Measurements from ENCODE around the gene ERVV-1.
"Not testable (repeated sequence)": the region's sequence is repeated elsewhere in the genome, so short reads cannot be mapped to it uniquely, and the experiment has no call there.

ERVV-1 gene

GRCh38 chr19:53015159-53015558, 1.4 kb downstream of the ERVV-1 start:
- in situ Hi-C loops (cut with MboI; ENCODE audit: low sequenced_read_pairs, unreplicated experiment), result no loop called here
- DNase-seq (ENCODE audit: low spot score), result no peak
- no peak for TF ChIP-seq CTCF (IDR thresholded peaks at IDR 0.05; ENCODE audit: borderline replicate concordance, control extremely low read depth, extremely low read depth, insufficient read depth, missing control alignments)

- no peak for DNase-seq (ENCODE audit: low spot score)
- no peak for TF ChIP-seq CTCF (IDR thresholded peaks at IDR 0.05; ENCODE audit: borderline replicate concordance, control extremely low read depth, extremely low read depth, insufficient read depth, missing control alignments)
- in situ Hi-C loops (cut with MboI; ENCODE audit: low sequenced_read_pairs, unreplicated experiment), result no loop called here
Measured at GRCh38 chr19:53015730-53016129, 2.0 kb downstream of the ERVV-1 start.

GRCh38 chr19:53019684-53020083, 6.0 kb downstream of the ERVV-1 start:
- no peak for TF ChIP-seq CTCF (IDR thresholded peaks at IDR 0.05; ENCODE audit: borderline replicate concordance, control extremely low read depth, extremely low read depth, insufficient read depth, missing control alignments)
- in situ Hi-C loops (cut with MboI; ENCODE audit: low sequenced_read_pairs, unreplicated experiment), result no loop called here
- DNase-seq (ENCODE audit: low spot score), result no peak

GRCh38 chr19:53028306-53028705, 14.6 kb downstream of the ERVV-1 start:
- in situ Hi-C loops (cut with MboI; ENCODE audit: low sequenced_read_pairs, unreplicated experiment); DNase-seq (ENCODE audit: low spot score): not testable (repeated sequence)

GRCh38 chr19:53034054-53034453, 20.3 kb downstream of the ERVV-1 start:
- DNase-seq (ENCODE audit: low spot score), result no peak
- in situ Hi-C loops (cut with MboI; ENCODE audit: low sequenced_read_pairs, unreplicated experiment), result no loop called here
- TF ChIP-seq CTCF (IDR thresholded peaks at IDR 0.05; ENCODE audit: borderline replicate concordance, control extremely low read depth, extremely low read depth, insufficient read depth, missing control alignments), result no peak

GRCh38 chr19:53034948-53035675, 21.4 kb downstream of the ERVV-1 start:
- TF ChIP-seq CTCF (IDR thresholded peaks at IDR 0.05; ENCODE audit: borderline replicate concordance, control extremely low read depth, extremely low read depth, insufficient read depth, missing control alignments), result no peak

GRCh38 chr19:53037101-53038097, 23.7 kb downstream of the ERVV-1 start:
- in situ Hi-C loops (cut with MboI; ENCODE audit: low sequenced_read_pairs, unreplicated experiment), result no loop called here
- no peak for DNase-seq (ENCODE audit: low spot score)
- no peak for TF ChIP-seq CTCF (IDR thresholded peaks at IDR 0.05; ENCODE audit: borderline replicate concordance, control extremely low read depth, extremely low read depth, insufficient read depth, missing control alignments)

More at GRCh38 chr19:53034948-53035675, 21.4 kb downstream of the ERVV-1 start:
- no peak for DNase-seq (ENCODE audit: low spot score)
- in situ Hi-C loops (cut with MboI; ENCODE audit: low sequenced_read_pairs, unreplicated experiment), result no loop called here

Data from GM13976 (cell line).